GM19455 (cell line): ENCODE data around the gene LRP5.
"Not testable (repeated sequence)": the region's sequence is repeated elsewhere in the genome, so short reads cannot be mapped to it uniquely, and the experiment has no call there.

ENCODE experiments used
- ATAC-seq: cut with Tn5 transposase; IDR thresholded peaks from one replicate; pipeline ENCODE4 v1.9.1; 2021; ENCODE audit not compliant: unreplicated experiment

Gene LRP5

GRCh38 chr11:68282141-68282860, 30.1 kb upstream of the LRP5 start:
- ATAC-seq, result no peak

- ATAC-seq, result no peak
Observed at GRCh38 chr11:68282861-68283230, 29.5 kb upstream of the LRP5 start.

- ATAC-seq, result not testable (repeated sequence)
Observed at GRCh38 chr11:68284588-68284987, 27.8 kb upstream of the LRP5 start.

- no peak for ATAC-seq
Observed at GRCh38 chr11:68287419-68287818, 25.0 kb upstream of the LRP5 start.

GRCh38 chr11:68289456-68289855, 22.9 kb upstream of the LRP5 start:
- no peak for ATAC-seq

GRCh38 chr11:68293708-68294107, 18.7 kb upstream of the LRP5 start:
- no peak for ATAC-seq

GRCh38 chr11:68295271-68295670, 17.1 kb upstream of the LRP5 start:
- ATAC-seq, result no peak

- no peak for ATAC-seq
Observed at GRCh38 chr11:68295940-68296339, 16.5 kb upstream of the LRP5 start.

- no peak for ATAC-seq
Observed at GRCh38 chr11:68296344-68297051, 15.9 kb upstream of the LRP5 start.

- ATAC-seq, result no peak
Observed at GRCh38 chr11:68297052-68297378, 15.4 kb upstream of the LRP5 start.

- ATAC-seq, result no peak
Observed at GRCh38 chr11:68297494-68297811, 14.9 kb upstream of the LRP5 start.

- no peak for ATAC-seq
Observed at GRCh38 chr11:68297812-68298658, 14.4 kb upstream of the LRP5 start.

GRCh38 chr11:68298659-68299516, 13.5 kb upstream of the LRP5 start:
- ATAC-seq, result no peak

GRCh38 chr11:68299517-68299879, 12.9 kb upstream of the LRP5 start:
- ATAC-seq, result not testable (repeated sequence)

GRCh38 chr11:68300076-68300830, 12.1 kb upstream of the LRP5 start:
- ATAC-seq, result no peak

GRCh38 chr11:68302256-68302655, 10.1 kb upstream of the LRP5 start:
- no peak for ATAC-seq

GRCh38 chr11:68302670-68303069, 9.7 kb upstream of the LRP5 start:
- ATAC-seq, result no peak

- no peak for ATAC-seq
Observed at GRCh38 chr11:68303083-68303482, 9.3 kb upstream of the LRP5 start.

GRCh38 chr11:68303982-68304780, 8.2 kb upstream of the LRP5 start:
- ATAC-seq, result no peak

GRCh38 chr11:68306636-68307035, 5.8 kb upstream of the LRP5 start:
- ATAC-seq, result no peak
